GM15510 (cell line): ENCODE measurements around the gene AKR1B1.

Experiments
- POLR2A ChIP-seq: IDR thresholded peaks from 3 replicates; pipeline ENCODE4 v1.6.1; 2011; ENCODE audit warnings: borderline replicate concordance; ENCODE audit not compliant: insufficient read length; ENCODE audit errors: extremely low read depth

The AKR1B1 gene

GRCh38 chr7:134477954-134478353 lies 19.1 kb upstream of the AKR1B1 start:
- no peak for TF ChIP-seq POLR2A

DNA sequence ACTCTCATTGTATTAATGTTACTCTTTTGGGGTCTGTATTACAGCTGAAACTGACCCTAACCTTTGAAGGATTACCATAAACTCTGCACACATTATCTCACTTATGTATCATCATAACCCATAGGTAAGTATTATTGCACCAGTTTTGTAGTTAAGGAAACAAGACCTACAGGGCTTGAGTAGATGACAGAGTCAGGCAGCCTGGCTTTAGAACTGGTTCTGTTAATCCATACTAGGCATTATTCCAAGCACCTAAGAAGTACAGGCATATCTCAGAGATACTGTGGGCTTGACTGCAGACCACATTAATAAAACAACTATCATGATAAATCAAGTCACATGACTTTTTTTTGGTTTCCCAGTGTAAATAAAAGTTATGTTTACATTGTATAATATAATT lies 17.1 kb upstream of the AKR1B1 start:
- no peak for TF ChIP-seq POLR2A

DNA sequence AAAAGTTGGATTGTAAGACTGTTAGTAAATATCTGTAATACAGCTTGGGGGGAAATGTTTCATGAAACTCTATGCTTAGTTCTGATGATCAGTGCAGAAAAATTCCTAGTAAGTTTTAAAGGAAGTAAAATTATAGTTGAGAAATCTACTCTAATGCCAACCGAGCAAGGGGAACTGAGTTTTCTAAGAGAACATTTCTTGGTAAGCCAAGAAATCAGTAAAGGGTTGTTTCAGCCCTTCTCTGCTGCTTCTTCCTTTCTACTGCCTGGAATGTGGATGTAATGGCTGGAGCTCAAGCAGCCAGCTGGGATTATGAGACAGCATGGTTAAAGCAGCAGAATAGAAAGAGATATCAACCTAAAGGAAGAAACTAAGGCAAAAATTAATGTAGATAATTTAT lies 15.9 kb upstream of the AKR1B1 start:
- no peak for TF ChIP-seq POLR2A

- no peak for TF ChIP-seq POLR2A
Observed at GRCh38 chr7:134473861-134474291, 15.0 kb upstream of the AKR1B1 start.

GRCh38 chr7:134472572-134473244 lies 13.8 kb upstream of the AKR1B1 start:
- TF ChIP-seq POLR2A, result no peak

GRCh38 chr7:134470864-134471263 lies 12.0 kb upstream of the AKR1B1 start:
- no peak for TF ChIP-seq POLR2A

DNA sequence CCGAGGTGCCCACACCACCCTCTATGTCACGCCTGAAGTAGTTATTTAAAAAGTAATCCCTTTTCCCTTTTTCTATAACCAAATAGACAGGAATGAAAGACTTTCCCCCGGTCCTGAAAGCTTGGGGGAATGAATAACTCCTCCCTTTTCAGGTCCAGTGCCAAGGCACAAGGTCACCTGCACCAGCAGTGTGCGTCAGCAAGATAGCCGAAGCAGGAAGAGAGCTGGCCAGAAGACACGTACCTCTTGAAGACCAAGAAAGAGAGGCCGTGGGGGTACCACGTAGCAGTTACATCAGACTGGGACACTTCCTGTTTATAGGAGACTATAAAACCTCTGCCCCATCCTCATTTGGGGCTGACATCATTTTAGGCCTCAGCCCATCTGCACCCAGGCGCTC lies 10.7 kb upstream of the AKR1B1 start:
- no peak for TF ChIP-seq POLR2A

GRCh38 chr7:134468475-134468874 lies 9.6 kb upstream of the AKR1B1 start:
- TF ChIP-seq POLR2A, result no peak

- no peak for TF ChIP-seq POLR2A
Observed at GRCh38 chr7:134468054-134468453, 9.2 kb upstream of the AKR1B1 start.

DNA sequence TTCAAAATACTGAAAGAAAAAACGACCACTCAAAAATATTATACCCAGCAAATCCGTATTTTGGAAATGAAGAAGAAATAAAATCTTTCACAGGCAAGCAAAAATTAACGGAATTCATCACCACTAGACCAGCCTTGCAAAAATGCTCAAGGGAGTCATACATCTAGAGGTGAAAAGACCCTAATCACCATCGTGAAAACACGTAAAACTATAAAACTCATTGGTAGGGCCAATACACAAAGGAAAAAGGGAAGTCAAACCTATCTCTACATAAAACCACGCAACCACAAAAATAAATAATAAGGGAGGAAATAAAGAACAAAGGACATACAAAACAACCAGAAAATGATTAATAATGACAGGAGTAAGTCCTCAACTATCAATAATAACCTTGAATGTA lies 6.6 kb upstream of the AKR1B1 start:
- TF ChIP-seq POLR2A, result no peak

- no peak for TF ChIP-seq POLR2A
Observed at GRCh38 chr7:134464496-134464895, 5.6 kb upstream of the AKR1B1 start.

DNA sequence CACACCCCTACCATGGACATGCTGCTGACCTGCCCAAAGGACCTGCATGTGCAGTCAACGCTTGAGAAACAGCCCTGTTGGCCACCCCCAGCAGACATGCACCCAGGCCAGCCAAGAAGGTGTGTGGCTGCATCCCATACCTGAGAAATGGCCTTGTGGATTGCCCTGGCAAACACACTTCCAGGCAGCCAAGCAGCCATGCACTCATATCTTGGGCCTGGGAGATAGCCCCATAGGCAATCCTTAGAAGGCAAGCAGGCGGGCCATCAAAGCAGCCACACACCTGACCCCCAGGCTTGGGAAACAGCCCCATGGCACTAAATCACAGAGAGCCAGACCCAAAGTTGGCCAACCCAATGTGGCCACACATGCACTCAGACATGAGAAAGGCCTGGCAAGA lies 4.9 kb upstream of the AKR1B1 start:
- TF ChIP-seq POLR2A, result no peak

DNA sequence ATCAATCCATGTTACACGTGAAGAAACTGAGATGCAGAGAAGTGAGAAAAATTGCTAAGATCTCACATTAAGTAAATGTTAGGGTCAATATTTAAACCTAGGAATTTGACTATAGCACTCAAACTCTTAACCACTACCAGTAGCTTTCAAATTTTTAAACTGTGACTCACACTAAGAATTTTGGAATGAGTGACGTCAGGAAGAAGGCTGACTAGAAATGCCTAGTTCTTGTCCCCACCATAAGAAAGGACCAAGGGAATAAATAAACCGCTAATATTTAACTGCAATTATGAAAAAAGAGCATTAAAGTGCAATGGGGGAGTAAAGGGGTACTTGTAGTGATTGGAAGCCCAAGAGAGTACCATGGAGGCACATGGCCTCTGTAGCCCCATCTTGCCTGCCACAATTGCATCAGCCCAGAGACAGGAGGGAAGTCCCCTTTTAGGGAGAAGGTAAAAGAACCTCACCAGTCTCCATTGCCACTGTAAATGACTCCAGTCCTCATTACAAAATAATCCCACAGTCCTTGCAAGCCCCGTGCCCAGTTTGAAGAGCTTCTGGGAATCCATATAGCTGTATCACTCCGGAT lies 3.5 kb upstream of the AKR1B1 start:
- no peak for TF ChIP-seq POLR2A

- no peak for TF ChIP-seq POLR2A
Observed at GRCh38 chr7:134461916-134462315, 3.0 kb upstream of the AKR1B1 start.

- no peak for TF ChIP-seq POLR2A
Observed at GRCh38 chr7:134459981-134460380, 1.1 kb upstream of the AKR1B1 start.

DNA sequence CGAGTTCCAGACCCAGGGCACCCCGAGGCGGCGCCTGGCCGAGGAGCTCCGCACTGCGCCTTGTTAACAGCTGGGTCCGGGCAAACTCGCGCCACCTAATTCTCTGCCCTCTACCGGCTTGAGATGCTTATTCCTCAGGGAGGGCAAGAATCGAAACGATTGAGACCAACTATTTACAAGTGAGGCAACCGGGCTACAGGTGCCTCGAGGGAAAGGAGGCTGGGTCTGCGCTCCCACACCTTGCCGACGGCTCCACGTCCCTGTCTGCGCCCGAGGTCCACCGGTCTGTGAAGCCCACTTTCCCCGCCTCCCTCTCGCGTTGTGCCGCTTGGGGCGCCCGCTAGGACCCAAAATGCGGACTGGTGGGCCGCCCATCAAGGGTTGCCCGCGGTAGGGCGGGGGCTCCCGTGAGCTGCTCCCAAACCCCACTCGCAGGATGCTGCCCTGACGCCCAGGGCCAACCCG lies 527 bp downstream of the AKR1B1 start:
- TF ChIP-seq POLR2A, result no peak
